GM12878 (cell line): Measurements from ENCODE around the gene APH1B. TPM values are rescaled to one million over a fixed set of nuclear protein-coding genes. Genes with fewer than 3 reads are reported as not detected.

ENCODE experiments used
- ATAC-seq: fragments of 200-7000 bp; cut with Tn5 transposase; 3 replicates; pipeline ENCODE4 v1.9.1; 2020; ENCODE audit warnings: mild to moderate bottlenecking, moderate library complexity
- BruUV-seq: library from RNA; stranded (reverse); fragments of 400-500 nt; replicated peaks from 2 replicates; lab custom pipeline; 2021; lab: Mats Ljungman, UMichigan
- CTCF ChIA-PET: fragments of 300-600 bp; sonication (Branson Sonifier 250); formaldehyde crosslinking; extraction: SDS; loops from one replicate; lab custom pipeline; 2021; ENCODE audit warnings: inconsistent platforms; lab: Yijun Ruan, JAX
- POLR2A ChIA-PET: fragments of 350-600 bp; formaldehyde crosslinking; extraction: SDS; loops from one replicate; lab custom pipeline; 2021; ENCODE audit warnings: inconsistent platforms; lab: Charles Lee
- RAD21 ChIA-PET: fragments of 300-600 bp; sonication (Branson Sonifier 250); formaldehyde crosslinking; loops from one replicate; lab custom pipeline; 2023; ENCODE audit warnings: antibody characterized with exemption; ENCODE audit not compliant: unreplicated experiment; lab: Charles Lee
- SMC1A ChIA-PET: fragments of 300-600 bp; sonication (Branson Sonifier 250); formaldehyde crosslinking; loops from one replicate; lab custom pipeline; 2023; ENCODE audit not compliant: unreplicated experiment, uncharacterized antibody; lab: Charles Lee
- DNase-seq: peaks from one replicate; pipeline ENCODE4 v3.0.0-alpha.2; 2011; ENCODE audit warnings: low read depth, low spot score
- FAIRE-seq: peaks from 3 replicates; lab custom pipeline; 2011; peaks lifted over from hg19 to GRCh38; lab: Jason Lieb, UNC
- H2AFZ ChIP-seq: 2 replicates; pipeline ENCODE4 v1.6.0; 2011; ENCODE audit warnings: low read depth, low read length, control low read depth; ENCODE audit not compliant: control insufficient read depth
- H3K27ac ChIP-seq: 2 replicates; pipeline ENCODE4 v1.5.1; 2011; ENCODE audit warnings: control low read depth; ENCODE audit not compliant: control insufficient read depth, insufficient read depth
- H3K27me3 ChIP-seq, 2 experiments: replicated peaks in 1 of 2; 2 replicates each; pipeline versions ENCODE4 v1.6.0 to v1.6.1; 2011; ENCODE audit warnings: low read length in 1 of 2; ENCODE audit not compliant: control insufficient read depth in 2 of 2, insufficient read depth in 2 of 2
- H3K36me3 ChIP-seq, 2 experiments: 2 replicates each; pipeline ENCODE4 v1.5.1; 2011; ENCODE audit warnings: low read length in 1 of 2; ENCODE audit not compliant: control insufficient read depth in 2 of 2, insufficient read depth in 2 of 2
- H3K4me1 ChIP-seq: 2 replicates; pipeline ENCODE4 v1.6.1; 2011; ENCODE audit warnings: mild to moderate bottlenecking, low read length, moderate library complexity, mixed read lengths; ENCODE audit not compliant: control insufficient read depth, insufficient read depth
- H3K4me2 ChIP-seq: 2 replicates; pipeline ENCODE4 v1.6.0; 2011; ENCODE audit warnings: control low read depth; ENCODE audit not compliant: control insufficient read depth, insufficient read depth
- H3K4me3 ChIP-seq: fragments of 200-600 bp; sonication (generic); 2 replicates; pipeline ENCODE4 v1.5.1; 2016
- H3K79me2 ChIP-seq: 2 replicates; pipeline ENCODE4 v1.6.0; 2011; ENCODE audit warnings: low read length; ENCODE audit not compliant: control insufficient read depth, insufficient read depth
- H3K9ac ChIP-seq: 2 replicates; pipeline ENCODE4 v1.8.0; 2011; ENCODE audit warnings: low read length, control low read depth, mixed read lengths; ENCODE audit not compliant: control insufficient read depth, insufficient read depth
- H3K9me3 ChIP-seq: replicated peaks from 3 replicates; pipeline ENCODE4 v1.5.1; 2011; ENCODE audit warnings: mild to moderate bottlenecking, low read length; ENCODE audit not compliant: control insufficient read depth, insufficient read depth
- H4K20me1 ChIP-seq: 2 replicates; pipeline ENCODE4 v1.6.0; 2011; ENCODE audit not compliant: control insufficient read depth, insufficient read depth
- IKZF2 ChIP-seq, 2 experiments: fragments of 450-650 bp; IDR thresholded peaks; 2 replicates each; pipeline ENCODE4 v1.6.1; 2017; ENCODE audit warnings: mild to moderate bottlenecking in 2 of 2, moderate library complexity in 2 of 2
- PAX8 ChIP-seq: fragments of 450-650 bp; IDR thresholded peaks from 2 replicates; pipeline ENCODE4 v1.6.1; 2017; ENCODE audit warnings: mild to moderate bottlenecking, moderate library complexity
- RELA ChIP-seq: fragments of 450-650 bp; IDR thresholded peaks from 2 replicates; pipeline ENCODE4 v1.8.0; 2014; ENCODE audit warnings: borderline replicate concordance; ENCODE audit not compliant: partially characterized antibody
- SMC3 ChIP-seq: IDR thresholded peaks from 2 replicates; pipeline ENCODE4 v1.6.1; 2011; ENCODE audit warnings: low read length, improper control_type of control experiment, borderline replicate concordance
- TBL1XR1 ChIP-seq: IDR thresholded peaks from 2 replicates; pipeline ENCODE4 v1.6.1; 2012; ENCODE audit warnings: low read depth, low read length, improper control_type of control experiment
- ZNF622 ChIP-seq: fragments of 450-650 bp; IDR thresholded peaks from 2 replicates; pipeline ENCODE4 v1.6.1; 2017; ENCODE audit warnings: mild to moderate bottlenecking, inconsistent platforms
- WGBS: methylation state at CpG from one replicate; pipeline ENCODE4 v1.1.6; 2016; ENCODE audit warnings: low lambda C conversion rate; ENCODE audit not compliant: insufficient replicate concordance, insufficient coverage; ENCODE audit errors: missing lambda C conversion rate; 5-methylcytosine and 5-hydroxymethylcytosine counted together
- in situ Hi-C: fragments of 300-500 bp; cut with MboI; formaldehyde crosslinking; loops from 9 replicates; pipeline ENCODE4 v1.14.3; 2018; ENCODE audit warnings: mixed read lengths
- intact Hi-C: fragments of 100-400 bp; cut with micrococcal nuclease; formaldehyde crosslinking; loops from one replicate; pipeline ENCODE4 v1.14.2; 2022; ENCODE audit not compliant: unreplicated experiment
- polyA plus RNA-seq, 11 experiments: library from polyadenylated mRNA; depleted of rRNA in 4 of 11; unstranded in 6 of 11; stranded (reverse) in 5 of 11; fragments of >200 nt; fragmentation: Nextera tagmentation in 4 of 11; fragmentation: Illumina TruSeq in 1 of 11; extraction: Ambion mirVana in 4 of 11; extraction: Trizol in 1 of 11; gene quantifications; 1 replicate in 1 of 11; 2 replicates in 10 of 11; pipeline versions ENCODE4 v1.2.1 to v1.2.3, GENCODE V29; 2011 to 2016; ENCODE audit warnings: inconsistent platforms in 2 of 11, missing spikeins in 2 of 11, low read depth in 1 of 11
- total RNA-seq, 4 experiments: library from RNA; depleted of rRNA in 3 of 4; stranded (reverse); fragments of >200 nt in 3 of 4; fragmentation: Illumina TruSeq in 1 of 4; extraction: Trizol in 1 of 4; gene quantifications; 2 replicates each; pipeline versions ENCODE4 v1.2.1 to v1.2.3, GENCODE V29; 2013 to 2021
- TF ChIP-seq, protein P1 (sequence below): IDR thresholded peaks from 2 replicates; pipeline ENCODE4 v1.6.1; 2012; ENCODE audit warnings: low read depth, low read length, improper control_type of control experiment
- TF ChIP-seq, protein P2 (sequence below): fragments of 150-350 bp; IDR thresholded peaks from 2 replicates; pipeline ENCODE4 v1.6.1; 2016; ENCODE audit warnings: low read depth, low read length

The APH1B gene
- total and polyA plus RNA-seq, 10 of the 15 experiments (the other 5 are each of a cell fraction or from before 2014, with no cell fraction given) = 5.0 to 20.8 (median 11.1) TPM

DNA sequence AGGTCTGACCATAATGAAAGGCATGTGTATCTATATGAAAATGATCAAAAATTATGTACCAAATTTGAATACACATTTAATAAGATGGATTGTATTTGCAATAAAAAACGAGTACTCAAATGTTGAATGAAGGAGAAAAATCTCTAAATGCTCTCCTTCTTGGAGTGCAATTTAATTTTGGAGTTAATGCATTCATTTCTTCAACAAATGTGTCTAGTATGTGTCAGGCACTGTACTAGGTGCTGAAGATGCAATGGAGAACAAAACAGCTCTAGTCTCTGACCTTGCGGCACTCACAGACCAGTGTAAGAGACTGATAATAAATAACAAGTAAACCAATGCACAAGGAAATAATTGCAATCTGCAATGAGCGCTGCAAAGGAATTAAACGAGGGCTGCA is 75.4 kb downstream of the APH1B start:
- FAIRE-seq (no peak), DNase-seq (no peak), ATAC-seq (no peak)
- BruUV-seq = no TSS peak
- WGBS = 58% methylated on average over 4 of the region's 4 CpGs
- intact Hi-C loops = no loop called here
- Histone ChIP-seq H3K9me3 (no peaks in the 10 kb centered on the region), H4K20me1 (no peaks in the 10 kb centered on the region), H3K79me2 (no peaks in the 10 kb centered on the region)
- SMC1A ChIA-PET = interaction anchor here (1.2 to 2.2 kb wide), 3 partner anchors 9 to 40 kb away, joined by 3 to 8 read pairs (median 3); no protein-coding TSS in a partner anchor
- TF ChIP-seq SMC3 (no peak), TBL1XR1 (no peak), ZNF622 (no peak), RELA (no peak), PAX8 (no peak), IKZF2 (IDR thresholded peaks at IDR 0.05) (no peak)
- TF ChIP-seq, protein P1, sequence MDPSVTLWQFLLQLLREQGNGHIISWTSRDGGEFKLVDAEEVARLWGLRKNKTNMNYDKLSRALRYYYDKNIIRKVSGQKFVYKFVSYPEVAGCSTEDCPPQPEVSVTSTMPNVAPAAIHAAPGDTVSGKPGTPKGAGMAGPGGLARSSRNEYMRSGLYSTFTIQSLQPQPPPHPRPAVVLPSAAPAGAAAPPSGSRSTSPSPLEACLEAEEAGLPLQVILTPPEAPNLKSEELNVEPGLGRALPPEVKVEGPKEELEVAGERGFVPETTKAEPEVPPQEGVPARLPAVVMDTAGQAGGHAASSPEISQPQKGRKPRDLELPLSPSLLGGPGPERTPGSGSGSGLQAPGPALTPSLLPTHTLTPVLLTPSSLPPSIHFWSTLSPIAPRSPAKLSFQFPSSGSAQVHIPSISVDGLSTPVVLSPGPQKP = no peak
- TF ChIP-seq, protein P2, sequence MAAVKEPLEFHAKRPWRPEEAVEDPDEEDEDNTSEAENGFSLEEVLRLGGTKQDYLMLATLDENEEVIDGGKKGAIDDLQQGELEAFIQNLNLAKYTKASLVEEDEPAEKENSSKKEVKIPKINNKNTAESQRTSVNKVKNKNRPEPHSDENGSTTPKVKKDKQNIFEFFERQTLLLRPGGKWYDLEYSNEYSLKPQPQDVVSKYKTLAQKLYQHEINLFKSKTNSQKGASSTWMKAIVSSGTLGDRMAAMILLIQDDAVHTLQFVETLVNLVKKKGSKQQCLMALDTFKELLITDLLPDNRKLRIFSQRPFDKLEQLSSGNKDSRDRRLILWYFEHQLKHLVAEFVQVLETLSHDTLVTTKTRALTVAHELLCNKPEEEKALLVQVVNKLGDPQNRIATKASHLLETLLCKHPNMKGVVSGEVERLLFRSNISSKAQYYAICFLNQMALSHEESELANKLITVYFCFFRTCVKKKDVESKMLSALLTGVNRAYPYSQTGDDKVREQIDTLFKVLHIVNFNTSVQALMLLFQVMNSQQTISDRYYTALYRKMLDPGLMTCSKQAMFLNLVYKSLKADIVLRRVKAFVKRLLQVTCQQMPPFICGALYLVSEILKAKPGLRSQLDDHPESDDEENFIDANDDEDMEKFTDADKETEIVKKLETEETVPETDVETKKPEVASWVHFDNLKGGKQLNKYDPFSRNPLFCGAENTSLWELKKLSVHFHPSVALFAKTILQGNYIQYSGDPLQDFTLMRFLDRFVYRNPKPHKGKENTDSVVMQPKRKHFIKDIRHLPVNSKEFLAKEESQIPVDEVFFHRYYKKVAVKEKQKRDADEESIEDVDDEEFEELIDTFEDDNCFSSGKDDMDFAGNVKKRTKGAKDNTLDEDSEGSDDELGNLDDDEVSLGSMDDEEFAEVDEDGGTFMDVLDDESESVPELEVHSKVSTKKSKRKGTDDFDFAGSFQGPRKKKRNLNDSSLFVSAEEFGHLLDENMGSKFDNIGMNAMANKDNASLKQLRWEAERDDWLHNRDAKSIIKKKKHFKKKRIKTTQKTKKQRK = no peak
- TF ChIP-seq, all 136 proteins: peak for 0
- no peak overlapping the region for H3K27ac ChIP-seq
- H3K4me1 ChIP-seq = no peaks in the 10 kb centered on the region
- ChIA-PET CTCF (interaction anchor here (1.6 kb wide), 1 partner anchor 10 kb away, joined by 6 read pairs; no protein-coding TSS in a partner anchor), POLR2A (no interaction called here), RAD21 (no interaction called here)
- no peaks in the 10 kb centered on the region for H3K36me3 ChIP-seq
- H3K9ac ChIP-seq = no peak overlapping the region
- no peaks in the 10 kb centered on the region; a peak in 2 of 4 replicates for H3K27me3 ChIP-seq
- H3K4me3 ChIP-seq = no peak overlapping the region
- in situ Hi-C loops = no loop called here
- no peak overlapping the region for H2AFZ ChIP-seq
- H3K4me2 ChIP-seq = no peak overlapping the region
